B cell (primary cell): ENCODE data around the gene PPP1R13B.

Source experiments
- CTCF ChIP-seq: fragments of 200-600 bp; IDR thresholded peaks from one replicate; pipeline ENCODE4 v1.8.0; 2022; ENCODE audit warnings: antibody characterized with exemption, mild to moderate bottlenecking
- EZH2 ChIP-seq: IDR thresholded peaks from 2 replicates; pipeline ENCODE4 v1.6.1; 2012; ENCODE audit warnings: borderline replicate concordance, low read depth, mild to moderate bottlenecking, moderate library complexity, low read length; ENCODE audit not compliant: insufficient read depth, poor library complexity, severe bottlenecking

GRCh38 chr14:103854822-103855733, 7.7 kb upstream of the PPP1R13B start:
- no peak for TF ChIP-seq CTCF
- no peak for TF ChIP-seq EZH2
